ENCODE measurements around the gene MCEMP1. TPM values are rescaled to one million over a fixed set of nuclear protein-coding genes. Genes with fewer than 3 reads are reported as not detected.
A peak's percentile ranks its signal among the peaks of the same experiment; 100 is the strongest.

The MCEMP1 gene
- polyA plus RNA-seq (2012; ENCODE audit: low read depth, missing spikeins): 0.24 TPM

- TF ChIP-seq POLR2A (IDR thresholded peaks at IDR 0.05; ENCODE audit: low read depth, low read length): no peak
- TF ChIP-seq SPI1 (IDR thresholded peaks at IDR 0.05; ENCODE audit: low read depth, low read length): no peak
- TF ChIP-seq PAX5 (IDR thresholded peaks at IDR 0.05; ENCODE audit: insufficient read depth, low read length, severe bottlenecking): no peak
- TF ChIP-seq POU2F2 (IDR thresholded peaks at IDR 0.05; ENCODE audit: low read depth, low read length): no peak
- DNase-seq (ENCODE audit: insufficient read length, low spot score): no peak
- no peak for FAIRE-seq
Measured at GRCh38 chr19:7676854-7677253, at the start of gene MCEMP1. MCEMP1 (plus strand) TSS chr19:7677090; CDS start chr19:7677121, 31 bp downstream.

DNA sequence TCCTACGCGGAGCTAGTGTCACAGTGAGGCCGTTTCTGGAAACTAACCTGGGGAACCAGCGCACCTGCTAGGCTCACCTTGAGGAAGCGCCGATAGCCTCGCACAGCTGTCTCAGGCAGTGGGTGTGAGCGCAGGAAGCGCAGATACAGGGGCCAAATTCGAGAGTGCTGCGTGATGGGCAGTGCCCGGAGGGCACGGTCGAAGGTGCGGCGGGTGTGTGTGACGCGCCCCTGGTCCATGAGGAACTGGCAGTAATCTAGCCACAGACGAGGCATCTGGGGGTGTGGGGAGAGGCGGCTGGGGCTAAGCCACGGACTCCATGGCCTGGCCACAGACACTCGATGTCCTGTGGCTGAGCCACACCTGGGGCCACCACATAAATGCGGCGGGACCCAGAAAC is 49.7 kb upstream of the MCEMP1 start:
- no peak for DNase-seq (ENCODE audit: insufficient read length, low spot score)
- no peak for FAIRE-seq
- no peak for TF ChIP-seq SPI1 (IDR thresholded peaks at IDR 0.05; ENCODE audit: low read depth, low read length)
- TF ChIP-seq PAX5 (IDR thresholded peaks at IDR 0.05; ENCODE audit: insufficient read depth, low read length, severe bottlenecking): no peak
- TF ChIP-seq POU2F2 (IDR thresholded peaks at IDR 0.05; ENCODE audit: low read depth, low read length): no peak
- no peak for TF ChIP-seq POLR2AphosphoS5 (IDR thresholded peaks at IDR 0.05; ENCODE audit: low read depth, low read length)
- no peak for TF ChIP-seq TAF1 (IDR thresholded peaks at IDR 0.05; ENCODE audit: low read depth, low read length)
- TF ChIP-seq POLR2A (IDR thresholded peaks at IDR 0.05; ENCODE audit: low read depth, low read length): no peak

- TF ChIP-seq POLR2AphosphoS5 (IDR thresholded peaks at IDR 0.05; ENCODE audit: low read depth, low read length) (no peak), SPI1 (IDR thresholded peaks at IDR 0.05; ENCODE audit: low read depth, low read length) (no peak), PAX5 (IDR thresholded peaks at IDR 0.05; ENCODE audit: insufficient read depth, low read length, severe bottlenecking) (no peak), POLR2A (IDR thresholded peaks at IDR 0.05; ENCODE audit: low read depth, low read length) (no peak), POU2F2 (IDR thresholded peaks at IDR 0.05; ENCODE audit: low read depth, low read length) (no peak)
- DNase-seq (ENCODE audit: insufficient read length, low spot score) (no peak), FAIRE-seq (peak; percentile 56)
Measured at GRCh38 chr19:7628589-7629311, 48.1 kb upstream of the MCEMP1 start.

GRCh38 chr19:7629347-7630054 is 47.4 kb upstream of the MCEMP1 start, which contains the start of the genes PET100 and XAB2:
PET100 (plus strand) TSS chr19:7629793; CDS start chr19:7629834, 41 bp downstream.
XAB2 (minus strand) TSS chr19:7629545; CDS start chr19:7629527, 18 bp downstream.
- peak; percentile 100 for FAIRE-seq
- TF ChIP-seq POLR2AphosphoS5 (IDR thresholded peaks at IDR 0.05; ENCODE audit: low read depth, low read length) (peak; percentile 70; the same call in 1 of the 2 replicates), POLR2A (IDR thresholded peaks at IDR 0.05; ENCODE audit: low read depth, low read length) (peak; percentile 51; the same call in 1 of the 2 replicates), PAX5 (IDR thresholded peaks at IDR 0.05; ENCODE audit: insufficient read depth, low read length, severe bottlenecking) (no peak), POU2F2 (IDR thresholded peaks at IDR 0.05; ENCODE audit: low read depth, low read length) (peak; percentile 36; the same call in 1 of the 2 replicates), SPI1 (IDR thresholded peaks at IDR 0.05; ENCODE audit: low read depth, low read length) (0 out of 2 replicates have a peak, but pooled peaks have one; percentile 43), TAF1 (IDR thresholded peaks at IDR 0.05; ENCODE audit: low read depth, low read length) (peak; percentile 69; the same call in 1 of the 2 replicates)
- peak; percentile 97 for DNase-seq (ENCODE audit: insufficient read length, low spot score)

DNA sequence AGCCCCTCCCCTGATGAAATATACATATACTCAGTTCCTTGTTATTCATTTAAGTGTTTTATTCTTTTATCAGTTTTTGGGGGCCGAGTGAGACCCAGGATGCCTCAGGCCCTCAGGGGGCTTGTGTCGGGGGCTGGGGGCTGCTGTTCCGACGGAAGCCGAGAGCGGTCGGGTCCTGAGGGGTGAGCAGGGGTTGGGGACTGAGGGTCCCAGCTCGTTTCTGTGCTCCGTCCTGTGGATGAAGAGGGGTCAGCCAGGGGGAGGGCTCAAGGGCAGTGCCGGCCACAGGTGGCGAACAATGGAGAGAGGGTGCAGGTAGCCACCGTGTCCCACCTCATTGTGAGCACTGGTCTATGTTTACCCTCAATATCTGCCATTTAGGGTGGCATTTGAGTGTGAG is 45.3 kb upstream of the MCEMP1 start:
- DNase-seq (ENCODE audit: insufficient read length, low spot score) (no peak), FAIRE-seq (no peak)
- TF ChIP-seq POLR2A (IDR thresholded peaks at IDR 0.05; ENCODE audit: low read depth, low read length) (no peak), POLR2AphosphoS5 (IDR thresholded peaks at IDR 0.05; ENCODE audit: low read depth, low read length) (no peak), POU2F2 (IDR thresholded peaks at IDR 0.05; ENCODE audit: low read depth, low read length) (no peak), PAX5 (IDR thresholded peaks at IDR 0.05; ENCODE audit: insufficient read depth, low read length, severe bottlenecking) (no peak), TAF1 (IDR thresholded peaks at IDR 0.05; ENCODE audit: low read depth, low read length) (no peak), SPI1 (IDR thresholded peaks at IDR 0.05; ENCODE audit: low read depth, low read length) (no peak)

GRCh38 chr19:7632340-7633203 is 44.3 kb upstream of the MCEMP1 start:
- TF ChIP-seq SPI1 (IDR thresholded peaks at IDR 0.05; ENCODE audit: low read depth, low read length) (no peak), POLR2AphosphoS5 (IDR thresholded peaks at IDR 0.05; ENCODE audit: low read depth, low read length) (no peak), PAX5 (IDR thresholded peaks at IDR 0.05; ENCODE audit: insufficient read depth, low read length, severe bottlenecking) (no peak), TAF1 (IDR thresholded peaks at IDR 0.05; ENCODE audit: low read depth, low read length) (no peak), POLR2A (IDR thresholded peaks at IDR 0.05; ENCODE audit: low read depth, low read length) (no peak), POU2F2 (IDR thresholded peaks at IDR 0.05; ENCODE audit: low read depth, low read length) (no peak)
- FAIRE-seq (no peak), DNase-seq (ENCODE audit: insufficient read length, low spot score) (no peak)

DNA sequence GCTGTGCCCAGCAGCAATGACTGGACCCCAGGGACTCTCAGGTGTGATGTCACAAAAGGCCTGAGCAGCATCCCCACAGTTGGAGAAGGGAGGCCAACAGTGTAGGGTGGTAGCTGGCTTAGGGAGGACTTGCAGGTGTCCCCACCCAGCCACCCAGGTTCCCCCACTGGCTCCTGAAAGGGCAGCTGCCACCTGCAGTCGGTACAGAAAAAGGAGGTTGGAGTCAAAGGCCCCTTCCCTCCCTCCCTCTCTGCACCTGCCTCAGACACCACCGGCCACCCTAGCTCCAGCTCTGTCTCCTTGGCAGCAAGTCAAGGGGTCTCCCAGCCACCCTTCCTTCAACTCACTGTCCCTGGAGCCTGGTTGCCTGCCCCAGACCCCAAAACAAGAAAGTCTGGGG is 43.2 kb upstream of the MCEMP1 start, which contains the start of gene PCP2:
Gene PCP2 (minus strand): TSS at position 22 of the 400 bp plus-strand sequence. CDS start 262 bp downstream, outside the sequence.
- no peak for TF ChIP-seq POLR2A (IDR thresholded peaks at IDR 0.05; ENCODE audit: low read depth, low read length)
- TF ChIP-seq POLR2AphosphoS5 (IDR thresholded peaks at IDR 0.05; ENCODE audit: low read depth, low read length): 0 out of 2 replicates have a peak, but pooled peaks have one; percentile 33
- no peak for FAIRE-seq

DNA sequence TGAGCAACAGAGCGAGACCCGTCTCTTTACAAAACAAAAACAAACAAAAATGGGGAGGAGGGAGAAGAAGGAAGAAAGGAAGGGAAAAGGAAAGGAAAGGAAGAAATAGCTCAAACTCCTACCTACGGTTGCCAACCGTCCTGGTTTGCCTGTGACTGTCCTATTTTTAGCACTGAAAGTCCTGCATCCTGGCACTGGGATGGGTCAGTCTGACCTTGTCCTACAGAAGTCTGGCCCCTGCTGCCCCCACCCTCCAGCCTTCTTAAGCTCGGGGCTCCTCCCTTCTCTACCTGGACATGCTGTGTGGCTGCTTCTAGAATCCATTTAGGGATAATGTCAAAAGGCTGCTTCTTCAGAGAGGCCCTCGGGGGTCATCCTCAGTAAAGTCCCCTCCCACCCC is 41.2 kb upstream of the MCEMP1 start:
- TF ChIP-seq POU2F2 (IDR thresholded peaks at IDR 0.05; ENCODE audit: low read depth, low read length) (no peak), POLR2AphosphoS5 (IDR thresholded peaks at IDR 0.05; ENCODE audit: low read depth, low read length) (no peak), POLR2A (IDR thresholded peaks at IDR 0.05; ENCODE audit: low read depth, low read length) (no peak), SPI1 (IDR thresholded peaks at IDR 0.05; ENCODE audit: low read depth, low read length) (no peak), PAX5 (IDR thresholded peaks at IDR 0.05; ENCODE audit: insufficient read depth, low read length, severe bottlenecking) (no peak), TAF1 (IDR thresholded peaks at IDR 0.05; ENCODE audit: low read depth, low read length) (no peak)
- FAIRE-seq (no peak), DNase-seq (ENCODE audit: insufficient read length, low spot score) (no peak)

More for the DNA sequence above, 43.2 kb upstream of the MCEMP1 start, which contains the start of gene PCP2:
- no peak for DNase-seq (ENCODE audit: insufficient read length, low spot score)
